Endothelial cell of umbilical vein (primary cell): ENCODE measurements around the gene PLEKHO1. TPM values are rescaled to one million over a fixed set of nuclear protein-coding genes. Genes with fewer than 3 reads are reported as not detected.

ENCODE experiments used
- BruUV-seq: library from RNA; stranded (reverse); fragments of 400-500 nt; replicated peaks from 2 replicates; lab custom pipeline; 2021; lab: Mats Ljungman, UMichigan
- CTCF ChIA-PET: fragments of 300-600, 350-600 bp; sonication (Branson Sonifier 250); formaldehyde crosslinking; loops from one replicate; lab custom pipeline; 2021; ENCODE audit warnings: antibody characterized with exemption, inconsistent platforms; lab: Charles Lee
- POLR2A ChIA-PET: fragments of 300-600, 350-600 bp; sonication (Branson Sonifier 250); formaldehyde crosslinking; loops from one replicate; lab custom pipeline; 2021; ENCODE audit warnings: antibody characterized with exemption, inconsistent platforms; lab: Charles Lee
- DNase-seq: peaks from one replicate; pipeline ENCODE4 v3.0.0-alpha.2; 2011; ENCODE audit warnings: low read depth, low spot score
- FAIRE-seq: peaks from 2 replicates; lab custom pipeline; 2011; peaks lifted over from hg19 to GRCh38; lab: Jason Lieb, UNC
- H2AFZ ChIP-seq: 2 replicates; pipeline ENCODE4 v1.6.0; 2012; ENCODE audit warnings: low read depth, low read length, control low read depth, inconsistent platforms
- H3K27ac ChIP-seq: 2 replicates; pipeline ENCODE4 v1.5.1; 2011; ENCODE audit warnings: low read depth, mild to moderate bottlenecking, control low read depth, low read length, moderate library complexity; ENCODE audit not compliant: insufficient read depth
- H3K27me3 ChIP-seq, 2 experiments: 2 replicates each; pipeline versions ENCODE4 v1.6.0 to v1.6.1; 2011; ENCODE audit warnings: low read length in 2 of 2, mixed read lengths in 1 of 2; ENCODE audit not compliant: control insufficient read depth in 2 of 2, insufficient read depth in 2 of 2
- H3K36me3 ChIP-seq, 2 experiments: 2 replicates in 1 of 2; 3 replicates in 1 of 2; pipeline ENCODE4 v1.5.1; 2011; ENCODE audit warnings: low read length in 2 of 2, mild to moderate bottlenecking in 1 of 2, moderate library complexity in 1 of 2; ENCODE audit not compliant: control insufficient read depth in 2 of 2, insufficient read depth in 2 of 2; ENCODE audit errors: extremely low read depth in 1 of 2
- H3K4me1 ChIP-seq: 3 replicates; pipeline ENCODE4 v1.5.1; 2011; ENCODE audit warnings: mild to moderate bottlenecking, low read length; ENCODE audit not compliant: control insufficient read depth, insufficient read depth; ENCODE audit errors: extremely low read depth
- H3K4me2 ChIP-seq: 2 replicates; pipeline ENCODE4 v1.6.1; 2011; ENCODE audit warnings: low read length, control low read depth, mixed read lengths; ENCODE audit not compliant: insufficient read depth
- H3K4me3 ChIP-seq, 3 experiments: fragments of 200-600 bp in 1 of 3; sonication (generic), shearing (Covaris generic) in 1 of 3; replicated peaks in 1 of 3; 2 replicates each; pipeline ENCODE4 v1.5.1; 2011 to 2016; ENCODE audit warnings: control low read depth in 3 of 3, low read length in 3 of 3, mild to moderate bottlenecking in 2 of 3, inconsistent platforms in 1 of 3, low read depth in 1 of 3, moderate library complexity in 1 of 3; ENCODE audit not compliant: insufficient read depth in 1 of 3
- H3K79me2 ChIP-seq: 2 replicates; pipeline ENCODE4 v1.6.0; 2012; ENCODE audit warnings: low read length, inconsistent platforms; ENCODE audit not compliant: control insufficient read depth, insufficient read depth
- H3K9ac ChIP-seq: replicated peaks from 2 replicates; pipeline ENCODE3; 2011; ENCODE audit warnings: low read length, control low read depth; ENCODE audit not compliant: insufficient read depth; ENCODE audit errors: extremely low read depth
- H3K9me1 ChIP-seq: replicated peaks from 3 replicates; pipeline ENCODE4 v1.6.0; 2011; ENCODE audit warnings: mild to moderate bottlenecking, low read length; ENCODE audit not compliant: control insufficient read depth, insufficient read depth; ENCODE audit errors: extremely low read depth
- H3K9me3 ChIP-seq: replicated peaks from 2 replicates; pipeline ENCODE4 v1.5.1; 2012; ENCODE audit warnings: low read length, inconsistent platforms; ENCODE audit not compliant: control insufficient read depth, insufficient read depth
- H4K20me1 ChIP-seq: replicated peaks from 2 replicates; pipeline ENCODE3; 2011; ENCODE audit warnings: mild to moderate bottlenecking, low read length; ENCODE audit not compliant: control insufficient read depth, insufficient read depth; ENCODE audit errors: extremely low read depth
- CTCF ChIP-seq, 2 donors: IDR thresholded peaks; 1 replicate in 1 of 2; 2 replicates in 1 of 2; pipeline ENCODE4 v1.5.1; 2011; ENCODE audit warnings: low read length in 2 of 2, mild to moderate bottlenecking in 2 of 2, moderate library complexity in 2 of 2, control low read depth in 1 of 2, inconsistent platforms in 1 of 2, low read depth in 1 of 2; ENCODE audit not compliant: insufficient read depth in 1 of 2; ENCODE audit errors: extremely low read depth in 1 of 2
- EZH2 ChIP-seq: IDR thresholded peaks from 2 replicates; pipeline ENCODE4 v1.6.1; 2012; ENCODE audit warnings: borderline replicate concordance, low read depth, mild to moderate bottlenecking, moderate library complexity, low read length, inconsistent platforms; ENCODE audit not compliant: severe bottlenecking
- FOS ChIP-seq: IDR thresholded peaks from 2 replicates; pipeline ENCODE4 v1.6.1; 2011; ENCODE audit warnings: mild to moderate bottlenecking, low read length, moderate library complexity, borderline replicate concordance; ENCODE audit not compliant: insufficient read depth
- GATA2 ChIP-seq: IDR thresholded peaks from 2 replicates; pipeline ENCODE4 v1.7.0; 2011; ENCODE audit warnings: low read depth, mild to moderate bottlenecking, moderate library complexity, mixed read lengths, low read length; ENCODE audit not compliant: insufficient read length, insufficient read depth
- JUN ChIP-seq: IDR thresholded peaks from 2 replicates; pipeline ENCODE4 v1.6.1; 2011; ENCODE audit warnings: borderline replicate concordance, low read depth; ENCODE audit not compliant: insufficient read length, insufficient read depth
- MAX ChIP-seq: IDR thresholded peaks from 2 replicates; pipeline ENCODE4 v1.6.1; 2011; ENCODE audit not compliant: insufficient read depth, insufficient read length
- MYC ChIP-seq: IDR thresholded peaks from one replicate; pipeline ENCODE4 v1.6.1; 2011; ENCODE audit warnings: mild to moderate bottlenecking, low read depth, low read length
- POLR2A ChIP-seq: IDR thresholded peaks from 2 replicates; pipeline ENCODE4 v1.6.1; 2012; ENCODE audit warnings: low read depth, mild to moderate bottlenecking, control low read depth, low read length
- POLR2AphosphoS5 ChIP-seq: IDR thresholded peaks from 2 replicates; pipeline ENCODE4 v1.6.1; 2012; ENCODE audit warnings: low read depth, mild to moderate bottlenecking, control low read depth, low read length, moderate library complexity; ENCODE audit not compliant: insufficient read depth
- dilution Hi-C: fragments of 300-500 bp; cut with MboI; formaldehyde crosslinking; loops from one replicate; pipeline ENCODE4 v1.15.0; 2019; ENCODE audit warnings: low sequenced_read_pairs; ENCODE audit not compliant: extremely low pct_ligation_motif_present
- intact Hi-C: fragments of 100-400 bp; cut with micrococcal nuclease; formaldehyde crosslinking; loops from one replicate; pipeline ENCODE4 v1.10.0; 2022
- polyA plus RNA-seq, 4 experiments: library from polyadenylated mRNA; depleted of rRNA in 3 of 4; stranded (reverse) in 3 of 4; unstranded in 1 of 4; fragments of >200 nt; gene quantifications; 2 replicates each; pipeline versions ENCODE4 v1.2.1 to v1.2.3, GENCODE V29; 2011 to 2012; ENCODE audit warnings: missing spikeins in 1 of 4
- total RNA-seq: library from RNA; stranded (reverse); gene quantifications from 2 replicates; pipeline ENCODE4 v1.2.3, GENCODE V29; 2021

PLEKHO1 gene
- total and polyA plus RNA-seq, 2 donors (not counting 3 experiments of a cell fraction or from before 2014, with no cell fraction given) = 59.8 to 101 TPM

GRCh38 chr1:150156868-150157603 lies 7.3 kb downstream of the PLEKHO1 start:
- no TSS peak for BruUV-seq
- H4K20me1 ChIP-seq = no peaks in the 10 kb centered on the region
- no peaks in the 10 kb centered on the region for H3K9me3 ChIP-seq
- no peak overlapping the region for H3K9ac ChIP-seq
- H3K4me3 ChIP-seq = no peak overlapping the region
- H3K4me2 ChIP-seq = no peak overlapping the region
- no peak overlapping the region for H3K27ac ChIP-seq
- H3K36me3 ChIP-seq = peaks cover 35 to 38% of the 10 kb centered on the region in 2 experiments
- dilution Hi-C loops = no loop called here
- intact Hi-C loops = no loop called here
- no peak for DNase-seq
- H3K4me1 ChIP-seq = peaks cover 52% of the 10 kb centered on the region
- no peaks in the 10 kb centered on the region for H3K27me3 ChIP-seq
- TF ChIP-seq FOS = no peak
- no peak for TF ChIP-seq EZH2
- no peak for TF ChIP-seq CTCF (IDR thresholded peaks at IDR 0.05; ENCODE audit: extremely low read depth in 1 of 2, insufficient read depth in 1 of 2, low read depth in 1 of 2, low read length in 2 of 2)
- TF ChIP-seq GATA2 = no peak
- TF ChIP-seq POLR2A = no peak
- TF ChIP-seq POLR2AphosphoS5 = no peak
- TF ChIP-seq JUN = no peak
- TF ChIP-seq MYC = no peak
- no peak for TF ChIP-seq MAX
- H3K9me1 ChIP-seq = no peaks in the 10 kb centered on the region
- peaks cover 8% of the 10 kb centered on the region for H3K79me2 ChIP-seq
- H2AFZ ChIP-seq = no peak overlapping the region
- ChIA-PET POLR2A (no interaction called here), CTCF (interaction anchor here (0.5 to 2.7 kb wide), 7 partner anchors 9 to 83 kb away, joined by 3 to 21 read pairs (median 3); no protein-coding TSS in a partner anchor)
- FAIRE-seq = no peak
